HEK293 (cell line): ENCODE measurements around the gene ZNF367.
A peak's percentile ranks its signal among the peaks of the same experiment; 100 is the strongest.
"Not testable (repeated sequence)": the region's sequence is repeated elsewhere in the genome, so short reads cannot be mapped to it uniquely, and the experiment has no call there.

Experiments used
- CTCF ChIA-PET: fragments of 350-600 bp; formaldehyde crosslinking; extraction: SDS; loops from one replicate; lab custom pipeline; 2021; ENCODE audit warnings: antibody characterized with exemption; lab: Yijun Ruan, JAX
- POLR2A ChIA-PET: fragments of 300-600 bp; formaldehyde crosslinking; extraction: SDS; loops from one replicate; lab custom pipeline; 2020; ENCODE audit warnings: antibody characterized with exemption, inconsistent platforms; lab: Yijun Ruan, JAX
- H3K27ac ChIP-seq: fragments of 200-500 bp; sonication (Bioruptor generic); 2 replicates; pipeline ENCODE4 v1.5.1; 2014; ENCODE audit warnings: low read depth, low read length, control low read depth, inconsistent platforms; ENCODE audit errors: extremely low read depth
- H3K36me3 ChIP-seq, 2 experiments: fragments of 200-500 bp in 1 of 2; sonication (Bioruptor generic) in 1 of 2; 1 replicate in 1 of 2; 2 replicates in 1 of 2; pipeline ENCODE4 v1.5.1; 2014 to 2017; ENCODE audit warnings: inconsistent platforms in 2 of 2, low read length in 2 of 2; ENCODE audit not compliant: control insufficient read depth in 2 of 2, insufficient read depth in 1 of 2
- H3K4me1 ChIP-seq: fragments of 200-500 bp; sonication (Bioruptor generic); 2 replicates; pipeline ENCODE4 v1.5.1; 2014; ENCODE audit warnings: mild to moderate bottlenecking, low read length, inconsistent platforms; ENCODE audit not compliant: control insufficient read depth, insufficient read depth
- H3K4me3 ChIP-seq: 2 replicates; pipeline ENCODE4 v1.5.1; 2011; ENCODE audit warnings: low read depth, mild to moderate bottlenecking, control low read depth, low read length, moderate library complexity
- H3K9me3 ChIP-seq: fragments of 200-500 bp; sonication (Bioruptor generic); 2 replicates; pipeline ENCODE4 v1.5.1; 2014; ENCODE audit warnings: low read depth, low read length, inconsistent platforms; ENCODE audit not compliant: control insufficient read depth, insufficient read depth
- BCL11A ChIP-seq: fragments of 450-650 bp; formaldehyde crosslinking; IDR thresholded peaks from 2 replicates; pipeline ENCODE4 v1.5.1; 2016; ENCODE audit warnings: low read depth, missing biosample characterization, missing genetic modification characterization
- GLIS1 ChIP-seq: fragments of 450-650 bp; formaldehyde crosslinking; IDR thresholded peaks from 2 replicates; pipeline ENCODE4 v1.5.1; 2016; ENCODE audit warnings: missing biosample characterization, missing genetic modification characterization
- OSR2 ChIP-seq: fragments of 450-650 bp; formaldehyde crosslinking; IDR thresholded peaks from 2 replicates; pipeline ENCODE4 v1.5.1; 2016; ENCODE audit warnings: missing biosample characterization, missing genetic modification characterization
- PRDM10 ChIP-seq: fragments of 450-650 bp; formaldehyde crosslinking; IDR thresholded peaks from 2 replicates; pipeline ENCODE4 v1.5.1; 2016; ENCODE audit warnings: missing biosample characterization, missing genetic modification characterization
- PRDM6 ChIP-seq: fragments of 450-650 bp; formaldehyde crosslinking; IDR thresholded peaks from 2 replicates; pipeline ENCODE4 v1.5.1; 2017; ENCODE audit warnings: missing biosample characterization, missing genetic modification characterization
- SP7 ChIP-seq: fragments of 450-650 bp; formaldehyde crosslinking; IDR thresholded peaks from 2 replicates; pipeline ENCODE4 v1.5.1; 2016; ENCODE audit warnings: missing biosample characterization, missing genetic modification characterization
- YY1 ChIP-seq: fragments of 450-650 bp; formaldehyde crosslinking; IDR thresholded peaks from 2 replicates; pipeline ENCODE4 v1.5.1; 2018; ENCODE audit warnings: missing biosample characterization, missing genetic modification characterization
- ZEB2 ChIP-seq: fragments of 450-650 bp; formaldehyde crosslinking; IDR thresholded peaks from 2 replicates; pipeline ENCODE4 v1.5.1; 2016; ENCODE audit warnings: missing biosample characterization, missing genetic modification characterization
- ZIC2 ChIP-seq: fragments of 450-650 bp; formaldehyde crosslinking; IDR thresholded peaks from 2 replicates; pipeline ENCODE4 v1.5.1; 2016; ENCODE audit warnings: missing biosample characterization, missing genetic modification characterization
- ZNF2 ChIP-seq: fragments of 450-650 bp; formaldehyde crosslinking; IDR thresholded peaks from 2 replicates; pipeline ENCODE4 v1.5.1; 2016; ENCODE audit warnings: missing biosample characterization, missing genetic modification characterization
- ZNF341 ChIP-seq: fragments of 450-650 bp; formaldehyde crosslinking; IDR thresholded peaks from 2 replicates; pipeline ENCODE4; 2016; ENCODE audit warnings: low read depth, missing biosample characterization, missing genetic modification characterization
- ZNF366 ChIP-seq: fragments of 450-650 bp; formaldehyde crosslinking; conservative IDR thresholded peaks from 2 replicates; pipeline ENCODE4 v1.5.1; 2016; ENCODE audit warnings: missing biosample characterization, missing genetic modification characterization
- ZNF426 ChIP-seq: fragments of 450-650 bp; formaldehyde crosslinking; IDR thresholded peaks from 2 replicates; pipeline ENCODE4 v1.5.1; 2017; ENCODE audit warnings: missing biosample characterization, missing genetic modification characterization, mild to moderate bottlenecking, inconsistent platforms, moderate library complexity
- ZNF449 ChIP-seq: fragments of 450-650 bp; formaldehyde crosslinking; IDR thresholded peaks from 2 replicates; pipeline ENCODE4 v1.5.1; 2017; ENCODE audit warnings: missing biosample characterization, mild to moderate bottlenecking, missing genetic modification characterization, moderate library complexity
- ZNF544 ChIP-seq: fragments of 450-650 bp; formaldehyde crosslinking; IDR thresholded peaks from 2 replicates; pipeline ENCODE4 v1.5.0; 2017; ENCODE audit warnings: missing biosample characterization, missing genetic modification characterization
- ZNF600 ChIP-seq: fragments of 450-650 bp; formaldehyde crosslinking; IDR thresholded peaks from 2 replicates; pipeline ENCODE4 v1.5.1; 2016; ENCODE audit warnings: missing biosample characterization, missing genetic modification characterization
- ZNF610 ChIP-seq: fragments of 450-650 bp; formaldehyde crosslinking; IDR thresholded peaks from 2 replicates; pipeline ENCODE4 v1.5.1; 2016; ENCODE audit warnings: missing biosample characterization, missing genetic modification characterization, borderline replicate concordance
- ZNF843 ChIP-seq: fragments of 450-650 bp; formaldehyde crosslinking; IDR thresholded peaks from 2 replicates; pipeline ENCODE4 v1.5.1; 2016; ENCODE audit warnings: missing biosample characterization, missing genetic modification characterization

Gene ZNF367

GRCh38 chr9:96376891-96377874, 41.0 kb downstream of the ZNF367 start:
- peaks cover 4% of the 10 kb centered on the region; the same call in 1 of the 2 replicates for H3K4me1 ChIP-seq
- no peak overlapping the region for H3K4me3 ChIP-seq
- no peaks in the 10 kb centered on the region for H3K9me3 ChIP-seq
- H3K27ac ChIP-seq = peak overlapping the region; percentile 56
- TF ChIP-seq ZNF610 (tag by site-specific recombination) (no peak), YY1 (no peak), ZNF341 (tag by site-specific recombination) (peak; percentile 34), ZIC2 (tag by site-specific recombination) (peak; percentile 5; the same call in 1 of the 2 replicates), GLIS1 (tag by site-specific recombination) (peak; percentile 37; the same call in 1 of the 2 replicates), ZNF843 (tag by site-specific recombination) (no peak), ZNF544 (tag by site-specific recombination) (no peak), SP7 (tag by site-specific recombination) (peak; percentile 45; the same call in 1 of the 2 replicates), ZNF366 (peak; percentile 49; the same call in 1 of the 2 replicates), PRDM6 (tag by site-specific recombination) (peak; percentile 53; the same call in 1 of the 2 replicates), OSR2 (tag by site-specific recombination) (0 out of 2 replicates have a peak, but pooled peaks have one; percentile 32), BCL11A (tag by site-specific recombination) (no peak), ZNF449 (tag by site-specific recombination) (peak; percentile 89), ZNF426 (tag by site-specific recombination) (no peak), ZNF600 (tag by site-specific recombination) (peak; percentile 41; the same call in 1 of the 2 replicates), PRDM10 (tag by site-specific recombination) (0 out of 2 replicates have a peak, but pooled peaks have one; percentile 31), ZNF2 (tag by site-specific recombination) (peak; percentile 48; the same call in 1 of the 2 replicates), ZEB2 (tag by site-specific recombination) (peak; percentile 50; the same call in 1 of the 2 replicates)
- ChIA-PET CTCF (interaction anchor here (0.6 to 1.7 kb wide), 5 partner anchors 10 to 1184 kb away, joined by 3 to 10 read pairs (median 4); no protein-coding TSS in a partner anchor), POLR2A (interaction anchor here (0.6 kb wide), 1 partner anchor 255 kb away, joined by 3 read pairs; no protein-coding TSS in a partner anchor)
- H3K36me3 ChIP-seq = no peaks in the 10 kb centered on the region

GRCh38 chr9:96375507-96375906, 42.7 kb downstream of the ZNF367 start:
- H3K27ac ChIP-seq, H3K36me3 ChIP-seq, H3K9me3 ChIP-seq, H3K4me3 ChIP-seq, POLR2A ChIA-PET, H3K4me1 ChIP-seq: not testable (repeated sequence)
- CTCF ChIA-PET = interaction anchor here (0.7 kb wide), 1 partner anchor 51 kb away, joined by 4 read pairs; no protein-coding TSS in a partner anchor
